Effector memory CD4-positive, alpha-beta T cell (primary cell): ENCODE measurements around the gene RAB29.
A peak's percentile ranks its signal among the peaks of the same experiment; 100 is the strongest.

Source experiments
- DNase-seq, 3 donors: peaks; one replicate each; pipeline ENCODE4 v3.0.0-alpha.2; 2020
- H3K27ac ChIP-seq: 2 replicates; pipeline ENCODE4 v1.7.0; 2013; ENCODE audit warnings: mild to moderate bottlenecking, low read length, moderate library complexity; ENCODE audit not compliant: insufficient read depth, poor library complexity, severe bottlenecking
- H3K27me3 ChIP-seq: replicated peaks from 2 replicates; pipeline ENCODE4 v1.7.0; 2013; ENCODE audit warnings: mild to moderate bottlenecking, low read length; ENCODE audit not compliant: insufficient read depth, control insufficient read depth, poor library complexity, severe bottlenecking
- H3K36me3 ChIP-seq: 2 replicates; pipeline ENCODE4 v1.7.0; 2013; ENCODE audit warnings: mild to moderate bottlenecking, low read length, moderate library complexity; ENCODE audit not compliant: control insufficient read depth, insufficient read depth
- H3K4me1 ChIP-seq: 2 replicates; pipeline ENCODE4 v1.7.0; 2013; ENCODE audit warnings: low read length, mild to moderate bottlenecking; ENCODE audit not compliant: control insufficient read depth, insufficient read depth, poor library complexity, severe bottlenecking
- H3K4me3 ChIP-seq: 2 replicates; pipeline ENCODE4 v1.7.0; 2013; ENCODE audit warnings: low read length, low read depth, mild to moderate bottlenecking; ENCODE audit not compliant: insufficient read depth, poor library complexity, severe bottlenecking
- H3K9me3 ChIP-seq: 2 replicates; pipeline ENCODE4 v1.7.0; 2013; ENCODE audit warnings: mild to moderate bottlenecking, low read length, moderate library complexity; ENCODE audit not compliant: control insufficient read depth

Gene RAB29

GRCh38 chr1:205811660-205812059 is 36.4 kb upstream of the RAB29 start:
- DNase-seq = no peak
- H3K4me1 ChIP-seq = peaks cover 28% of the 10 kb centered on the region
- H3K9me3 ChIP-seq = no peaks in the 10 kb centered on the region
- no peaks in the 10 kb centered on the region for H3K27me3 ChIP-seq
- H3K27ac ChIP-seq = peak overlapping the region; percentile 67
- H3K36me3 ChIP-seq = peaks cover 8% of the 10 kb centered on the region
- peak overlapping the region; percentile 82 for H3K4me3 ChIP-seq

GRCh38 chr1:205810448-205811157 is 35.3 kb upstream of the RAB29 start:
- no peaks in the 10 kb centered on the region for H3K27me3 ChIP-seq
- H3K36me3 ChIP-seq = peaks cover 8% of the 10 kb centered on the region
- H3K9me3 ChIP-seq = no peaks in the 10 kb centered on the region
- H3K27ac ChIP-seq = no peak overlapping the region
- H3K4me1 ChIP-seq = peaks cover 37% of the 10 kb centered on the region
- H3K4me3 ChIP-seq = no peak overlapping the region
- no peak for DNase-seq

- Histone ChIP-seq H3K27ac (no peak overlapping the region), H3K4me1 (peaks cover 44% of the 10 kb centered on the region), H3K36me3 (peaks cover 8% of the 10 kb centered on the region), H3K4me3 (no peak overlapping the region), H3K27me3 (no peaks in the 10 kb centered on the region), H3K9me3 (no peaks in the 10 kb centered on the region)
- DNase-seq = no peak
Observed at GRCh38 chr1:205809942-205810345, 34.7 kb upstream of the RAB29 start.

- Histone ChIP-seq H3K36me3 (peaks cover 8% of the 10 kb centered on the region), H3K27ac (no peak overlapping the region), H3K9me3 (no peaks in the 10 kb centered on the region), H3K4me3 (no peak overlapping the region), H3K27me3 (no peaks in the 10 kb centered on the region), H3K4me1 (peaks cover 45% of the 10 kb centered on the region)
- DNase-seq = no peak
Observed at GRCh38 chr1:205809469-205809868, 34.2 kb upstream of the RAB29 start.

- Histone ChIP-seq H3K4me1 (peaks cover 34% of the 10 kb centered on the region), H3K4me3 (peak overlapping the region; percentile 9), H3K27me3 (no peaks in the 10 kb centered on the region), H3K36me3 (peaks cover 16% of the 10 kb centered on the region), H3K9me3 (no peaks in the 10 kb centered on the region), H3K27ac (no peak overlapping the region)
- DNase-seq = no peak
Observed at GRCh38 chr1:205805082-205805711, 29.9 kb upstream of the RAB29 start.

- Histone ChIP-seq H3K36me3 (peaks cover 19% of the 10 kb centered on the region), H3K4me3 (no peak overlapping the region), H3K9me3 (no peaks in the 10 kb centered on the region), H3K27ac (no peak overlapping the region), H3K4me1 (peaks cover 28% of the 10 kb centered on the region), H3K27me3 (no peaks in the 10 kb centered on the region)
- DNase-seq = no peak
Observed at GRCh38 chr1:205804605-205805004, 29.3 kb upstream of the RAB29 start.

- Histone ChIP-seq H3K36me3 (peaks cover 22% of the 10 kb centered on the region), H3K27ac (no peak overlapping the region), H3K9me3 (no peaks in the 10 kb centered on the region), H3K4me1 (peaks cover 28% of the 10 kb centered on the region), H3K27me3 (no peaks in the 10 kb centered on the region), H3K4me3 (no peak overlapping the region)
- DNase-seq = no peak
Observed at GRCh38 chr1:205803986-205804385, 28.7 kb upstream of the RAB29 start.

- Histone ChIP-seq H3K4me3 (no peak overlapping the region), H3K4me1 (peaks cover 20% of the 10 kb centered on the region), H3K36me3 (peaks cover 40% of the 10 kb centered on the region), H3K9me3 (no peaks in the 10 kb centered on the region), H3K27me3 (no peaks in the 10 kb centered on the region), H3K27ac (no peak overlapping the region)
- DNase-seq = no peak
Observed at GRCh38 chr1:205802060-205802459, 26.8 kb upstream of the RAB29 start.

GRCh38 chr1:205800981-205801703 is 25.9 kb upstream of the RAB29 start:
- peaks cover 12% of the 10 kb centered on the region for H3K4me1 ChIP-seq
- DNase-seq = no peak
- no peak overlapping the region for H3K4me3 ChIP-seq
- H3K27ac ChIP-seq = no peak overlapping the region
- H3K36me3 ChIP-seq = peaks cover 45% of the 10 kb centered on the region
- H3K9me3 ChIP-seq = no peaks in the 10 kb centered on the region
- H3K27me3 ChIP-seq = no peaks in the 10 kb centered on the region

GRCh38 chr1:205800427-205800826 is 25.1 kb upstream of the RAB29 start:
- Histone ChIP-seq H3K27me3 (no peaks in the 10 kb centered on the region), H3K4me3 (no peak overlapping the region), H3K27ac (no peak overlapping the region), H3K4me1 (peaks cover 6% of the 10 kb centered on the region), H3K36me3 (peaks cover 52% of the 10 kb centered on the region), H3K9me3 (no peaks in the 10 kb centered on the region)
- DNase-seq = no peak
